Natural killer cell treated with Interleukin-12 subunit alpha and Interleukin-12 subunit beta and Interleukin-15 and Interleukin-18, amount 100 ng/mL, for 72 hours (primary cell): Measurements from ENCODE around the gene MICALL1. TPM values are rescaled to one million over a fixed set of nuclear protein-coding genes. Genes with fewer than 3 reads are reported as not detected.

ENCODE experiments used
- ATAC-seq, 2 donors: fragments of 150-1000 bp; cut with Tn5 transposase in 1 of 2; sonication (Bioruptor Pico), chemical (Tn5 transposase) in 1 of 2; 2 replicates each; pipeline ENCODE4 v1.10.0; 2021
- DNase-seq: peaks from one replicate; pipeline ENCODE4 v3.0.0; 2022; ENCODE audit warnings: low spot score
- H3K27ac Mint-ChIP-seq, 2 donors: 1 replicate in 1 of 2; 2 replicates in 1 of 2; pipeline ENCODE4 v1.8.0; 2022; ENCODE audit warnings: mixed read lengths in 2 of 2, mild to moderate bottlenecking in 1 of 2, moderate library complexity in 1 of 2
- H3K27me3 Mint-ChIP-seq, 2 donors: 1 replicate in 1 of 2; 2 replicates in 1 of 2; pipeline ENCODE4 v1.8.0; 2022; ENCODE audit warnings: mixed read lengths in 2 of 2
- H3K36me3 Mint-ChIP-seq: one replicate; pipeline ENCODE4 v1.8.0; 2022; ENCODE audit warnings: mixed read lengths
- H3K4me1 Mint-ChIP-seq, 2 donors: 1 replicate in 1 of 2; 2 replicates in 1 of 2; pipeline ENCODE4 v1.8.0; 2022; ENCODE audit warnings: low read depth in 2 of 2, mixed read lengths in 2 of 2, mild to moderate bottlenecking in 1 of 2
- H3K4me3 Mint-ChIP-seq: one replicate; pipeline ENCODE4 v1.8.0; 2022; ENCODE audit warnings: mixed read lengths
- H3K9me3 Mint-ChIP-seq: 2 replicates; pipeline ENCODE4 v1.8.0; 2022; ENCODE audit warnings: mixed read lengths
- total RNA-seq, 2 donors: library from RNA; stranded (reverse); gene quantifications; one replicate each; pipeline ENCODE4 v1.2.3, GENCODE V29; 2022

MICALL1 gene
- total RNA-seq, 2 donors from 2014 or later = 21.3 to 24.5 TPM

GRCh38 chr22:37894939-37895670, 11.0 kb upstream of the MICALL1 start:
- H3K4me3 Mint-ChIP-seq = no peak overlapping the region

GRCh38 chr22:37896181-37896592, 9.9 kb upstream of the MICALL1 start:
- H3K27me3 Mint-ChIP-seq = no peaks in the 10 kb centered on the region
- peak overlapping the region; percentile 39 for H3K4me3 Mint-ChIP-seq
- peaks cover 17 to 21% of the 10 kb centered on the region in 2 donors for H3K4me1 Mint-ChIP-seq
- no peak for DNase-seq
- H3K9me3 Mint-ChIP-seq = no peaks in the 10 kb centered on the region
- peak; percentile 90 to 95 for ATAC-seq
- H3K36me3 Mint-ChIP-seq = peaks cover 9% of the 10 kb centered on the region
- peak overlapping the region; percentile 81 to 92 for H3K27ac Mint-ChIP-seq

More at GRCh38 chr22:37894939-37895670, 11.0 kb upstream of the MICALL1 start:
- no peaks in the 10 kb centered on the region for H3K27me3 Mint-ChIP-seq
- DNase-seq (no peak), ATAC-seq (no peak)
- H3K4me1 Mint-ChIP-seq = peaks cover 17 to 21% of the 10 kb centered on the region in 2 donors
- H3K36me3 Mint-ChIP-seq = peaks cover 10% of the 10 kb centered on the region
- H3K9me3 Mint-ChIP-seq = no peaks in the 10 kb centered on the region
- H3K27ac Mint-ChIP-seq = peak overlapping the region; percentile 81 to 92

- Mint-ChIP-seq H3K4me3 (peak overlapping the region; percentile 39), H3K4me1 (peaks cover 17 to 21% of the 10 kb centered on the region in 2 donors)
- no peak for ATAC-seq
Observed at GRCh38 chr22:37896939-37897338, 9.2 kb upstream of the MICALL1 start.

GRCh38 chr22:37897807-37898206, 8.3 kb upstream of the MICALL1 start:
- no peaks in the 10 kb centered on the region for H3K36me3 Mint-ChIP-seq
- no peaks in the 10 kb centered on the region for H3K27me3 Mint-ChIP-seq
- DNase-seq (no peak), ATAC-seq (no peak)
- peaks cover 17 to 21% of the 10 kb centered on the region in 2 donors for H3K4me1 Mint-ChIP-seq
- no peak overlapping the region for H3K4me3 Mint-ChIP-seq
- no peaks in the 10 kb centered on the region for H3K9me3 Mint-ChIP-seq
- peak overlapping the region in 1 of 2 donors; percentile 66 for H3K27ac Mint-ChIP-seq

More at GRCh38 chr22:37896939-37897338, 9.2 kb upstream of the MICALL1 start:
- H3K36me3 Mint-ChIP-seq = peaks cover 1% of the 10 kb centered on the region
- DNase-seq = no peak
- no peaks in the 10 kb centered on the region for H3K9me3 Mint-ChIP-seq
- H3K27me3 Mint-ChIP-seq = no peaks in the 10 kb centered on the region
- peak overlapping the region; percentile 81 to 92 for H3K27ac Mint-ChIP-seq

GRCh38 chr22:37898441-37899181, 7.5 kb upstream of the MICALL1 start:
- no peak overlapping the region for H3K4me3 Mint-ChIP-seq
- no peaks in the 10 kb centered on the region for H3K36me3 Mint-ChIP-seq
- DNase-seq (no peak), ATAC-seq (no peak)
- H3K4me1 Mint-ChIP-seq = peaks cover 17 to 21% of the 10 kb centered on the region in 2 donors
- peak overlapping the region in 1 of 2 donors; percentile 66 for H3K27ac Mint-ChIP-seq
- H3K27me3 Mint-ChIP-seq = no peaks in the 10 kb centered on the region
- no peaks in the 10 kb centered on the region for H3K9me3 Mint-ChIP-seq

GRCh38 chr22:37904572-37905533, 1.2 kb upstream of the MICALL1 start:
- ATAC-seq = no peak
- peak overlapping the region; percentile 74 for H3K4me3 Mint-ChIP-seq
- H3K9me3 Mint-ChIP-seq = no peaks in the 10 kb centered on the region
- no peaks in the 10 kb centered on the region for H3K36me3 Mint-ChIP-seq
- peaks cover 24 to 25% of the 10 kb centered on the region in 2 donors for H3K4me1 Mint-ChIP-seq
- no peaks in the 10 kb centered on the region for H3K27me3 Mint-ChIP-seq
- peak overlapping the region; percentile 66 to 73 for H3K27ac Mint-ChIP-seq
- no peak for DNase-seq

GRCh38 chr22:37906364-37907008, 389 bp downstream of the MICALL1 start:
- H3K4me3 Mint-ChIP-seq = peak overlapping the region; percentile 80
- H3K9me3 Mint-ChIP-seq = no peaks in the 10 kb centered on the region
- no peak for DNase-seq
- H3K27me3 Mint-ChIP-seq = no peaks in the 10 kb centered on the region
- H3K36me3 Mint-ChIP-seq = no peaks in the 10 kb centered on the region
- peak; percentile 46 for ATAC-seq
- H3K27ac Mint-ChIP-seq = peak overlapping the region; percentile 13 to 59
- H3K4me1 Mint-ChIP-seq = peaks cover 24 to 25% of the 10 kb centered on the region in 2 donors

- DNase-seq (no peak), ATAC-seq (no peak)
- H3K4me3 Mint-ChIP-seq = peak overlapping the region; percentile 80
- H3K36me3 Mint-ChIP-seq = no peaks in the 10 kb centered on the region
- H3K4me1 Mint-ChIP-seq = peaks cover 24 to 25% of the 10 kb centered on the region in 2 donors
- no peaks in the 10 kb centered on the region for H3K9me3 Mint-ChIP-seq
- H3K27me3 Mint-ChIP-seq = no peaks in the 10 kb centered on the region
- H3K27ac Mint-ChIP-seq = peak overlapping the region; percentile 13 to 59
Observed at GRCh38 chr22:37907036-37907954, 1.2 kb downstream of the MICALL1 start.

GRCh38 chr22:37909766-37910165, 3.7 kb downstream of the MICALL1 start:
- peaks cover 23 to 25% of the 10 kb centered on the region in 2 donors for H3K4me1 Mint-ChIP-seq
- H3K4me3 Mint-ChIP-seq = no peak overlapping the region
- DNase-seq (no peak), ATAC-seq (no peak)
- no peaks in the 10 kb centered on the region for H3K9me3 Mint-ChIP-seq
- no peaks in the 10 kb centered on the region for H3K36me3 Mint-ChIP-seq
- no peaks in the 10 kb centered on the region for H3K27me3 Mint-ChIP-seq
- H3K27ac Mint-ChIP-seq = no peak overlapping the region

- Mint-ChIP-seq H3K36me3 (no peaks in the 10 kb centered on the region), H3K27ac (no peak overlapping the region), H3K9me3 (no peaks in the 10 kb centered on the region), H3K4me3 (no peak overlapping the region), H3K4me1 (peaks cover 15 to 17% of the 10 kb centered on the region in 2 donors), H3K27me3 (no peaks in the 10 kb centered on the region)
- ATAC-seq (no peak), DNase-seq (no peak)
Observed at GRCh38 chr22:37910890-37911672, 5.0 kb downstream of the MICALL1 start.

GRCh38 chr22:37911697-37912096, 5.6 kb downstream of the MICALL1 start:
- Mint-ChIP-seq H3K4me1 (peaks cover 15 to 17% of the 10 kb centered on the region in 2 donors), H3K4me3 (no peak overlapping the region), H3K27me3 (no peaks in the 10 kb centered on the region), H3K27ac (no peak overlapping the region), H3K36me3 (no peaks in the 10 kb centered on the region), H3K9me3 (no peaks in the 10 kb centered on the region)
- no peak for DNase-seq
- ATAC-seq = no peak
